ENCODE measurements around the gene ALG11. TPM values are rescaled to one million over a fixed set of nuclear protein-coding genes. Genes with fewer than 3 reads are reported as not detected.

The ALG11 gene
- total RNA-seq, 1 experiment from 2014 or later = 23.9 TPM

DNA sequence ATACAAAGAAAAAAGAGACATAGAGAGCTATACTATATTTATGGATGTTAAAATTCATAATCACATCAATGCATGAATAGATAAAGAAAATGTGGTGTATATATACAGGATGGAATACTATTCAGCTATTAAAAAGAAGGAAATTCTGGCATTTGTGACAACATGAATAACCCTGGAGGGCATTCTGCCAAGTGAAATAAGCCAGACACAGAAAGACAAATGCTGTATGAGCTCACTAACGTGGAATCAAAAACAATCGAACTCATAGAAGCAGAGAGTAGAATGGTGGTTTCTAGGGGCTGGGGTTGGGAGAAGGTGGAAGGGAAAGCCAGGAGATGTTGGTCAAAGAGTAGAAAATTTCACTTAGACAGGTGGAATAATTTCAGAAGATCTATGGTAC, 36.3 kb downstream of the ALG11 start:
- H3K27me3 ChIP-seq (ENCODE audit: control insufficient read depth, insufficient read depth, low read length) = no peaks in the 10 kb centered on the region
- H3K4me3 ChIP-seq (ENCODE audit: low read depth in 2 of 2, low read length in 2 of 2) = no peak overlapping the region
- no peak overlapping the region for H3K27ac ChIP-seq (ENCODE audit: low read length)
- no TSS peak for BruUV-seq (replicated peaks)
- DNase-seq (ENCODE audit: low read depth, low spot score) (no peak), ATAC-seq (no peak)
- CTCF ChIA-PET = no interaction called here
- POLR2A ChIA-PET = no interaction called here
- H3K4me1 ChIP-seq (ENCODE audit: control insufficient read depth, insufficient read depth, low read length) = no peaks in the 10 kb centered on the region
- in situ Hi-C loops (cut with HindIII; ENCODE audit: low pct_unique_long_range_greater_than_20kb, low sequenced_read_pairs) = no loop called here
- intact Hi-C loops (cut with micrococcal nuclease; ENCODE audit: unreplicated experiment) = no loop called here
- no peaks in the 10 kb centered on the region for H3K36me3 ChIP-seq (ENCODE audit: control insufficient read depth, insufficient read depth, low read length)
- no peaks in the 10 kb centered on the region for H3K9me3 ChIP-seq (ENCODE audit: control insufficient read depth, insufficient read depth, low read depth, low read length)
- TF ChIP-seq CTCF (IDR thresholded peaks at IDR 0.05) (no peak), SIN3A (IDR thresholded peaks at IDR 0.05; ENCODE audit: borderline replicate concordance, insufficient read depth, low read depth, low read length) (no peak), POLR2AphosphoS5 (IDR thresholded peaks at IDR 0.05; ENCODE audit: low read depth, low read length) (no peak), REST (IDR thresholded peaks at IDR 0.05; ENCODE audit: insufficient read depth in 1 of 2, low read depth in 2 of 2, low read length in 1 of 2) (no peak), TCF7L2 (IDR thresholded peaks at IDR 0.05; ENCODE audit: low read depth, low read length) (no peak)

DNA sequence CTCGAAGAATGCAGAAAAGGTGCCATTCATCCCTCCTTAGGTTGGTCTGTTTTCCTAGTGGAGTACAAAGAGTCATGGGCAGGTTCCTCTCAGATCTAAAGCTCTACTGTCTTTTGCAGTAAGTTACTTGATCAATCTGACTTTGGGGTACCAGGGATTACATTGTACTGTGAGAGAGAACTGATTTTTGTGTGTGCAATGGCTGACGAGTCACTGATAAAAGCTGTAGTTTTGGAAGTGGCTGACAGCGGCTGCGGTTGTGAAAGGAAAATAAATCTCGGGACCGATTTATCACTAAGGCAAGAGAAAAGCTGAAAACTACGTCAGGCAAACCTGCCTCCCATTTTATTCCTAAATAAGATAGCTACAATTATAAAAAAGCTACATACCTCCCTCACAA, 39.2 kb downstream of the ALG11 start:
- in situ Hi-C loops (cut with HindIII; ENCODE audit: low pct_unique_long_range_greater_than_20kb, low sequenced_read_pairs) = no loop called here
- no peak overlapping the region for H3K27ac ChIP-seq (ENCODE audit: low read length)
- no peak for TF ChIP-seq TCF7L2 (IDR thresholded peaks at IDR 0.05; ENCODE audit: low read depth, low read length)
- H3K9me3 ChIP-seq (ENCODE audit: control insufficient read depth, insufficient read depth, low read depth, low read length) = no peaks in the 10 kb centered on the region
- ATAC-seq (no peak), DNase-seq (ENCODE audit: low read depth, low spot score) (no peak)
- no peaks in the 10 kb centered on the region for H3K4me1 ChIP-seq (ENCODE audit: control insufficient read depth, insufficient read depth, low read length)
- intact Hi-C loops (cut with micrococcal nuclease; ENCODE audit: unreplicated experiment) = no loop called here
- BruUV-seq (replicated peaks) = no TSS peak
- no peaks in the 10 kb centered on the region for H3K36me3 ChIP-seq (ENCODE audit: control insufficient read depth, insufficient read depth, low read length)
- no peaks in the 10 kb centered on the region for H3K27me3 ChIP-seq (ENCODE audit: control insufficient read depth, insufficient read depth, low read length)
- CTCF ChIA-PET = interaction anchor here (0.6 kb wide), 1 partner anchor 8 kb away, joined by 5 read pairs; no protein-coding TSS in a partner anchor
- H3K4me3 ChIP-seq (ENCODE audit: low read depth in 2 of 2, low read length in 2 of 2) = no peak overlapping the region
- POLR2A ChIA-PET = no interaction called here

- intact Hi-C loops (cut with micrococcal nuclease; ENCODE audit: unreplicated experiment) = no loop called here
Measured at GRCh38 chr13:52053460-52053859, 41.3 kb downstream of the ALG11 start.

More at GRCh38 chr13:52053460-52053859, 41.3 kb downstream of the ALG11 start:
- no peak overlapping the region for H3K27ac ChIP-seq (ENCODE audit: low read length)
- TF ChIP-seq REST (IDR thresholded peaks at IDR 0.05; ENCODE audit: insufficient read depth in 1 of 2, low read depth in 2 of 2, low read length in 1 of 2) (no peak), CTCF (IDR thresholded peaks at IDR 0.05) (no peak), POLR2AphosphoS5 (IDR thresholded peaks at IDR 0.05; ENCODE audit: low read depth, low read length) (no peak), TCF7L2 (IDR thresholded peaks at IDR 0.05; ENCODE audit: low read depth, low read length) (no peak), SIN3A (IDR thresholded peaks at IDR 0.05; ENCODE audit: borderline replicate concordance, insufficient read depth, low read depth, low read length) (no peak)
- H3K36me3 ChIP-seq (ENCODE audit: control insufficient read depth, insufficient read depth, low read length) = no peaks in the 10 kb centered on the region
- H3K4me1 ChIP-seq (ENCODE audit: control insufficient read depth, insufficient read depth, low read length) = no peaks in the 10 kb centered on the region
- ATAC-seq (no peak), DNase-seq (ENCODE audit: low read depth, low spot score) (no peak)
- no peaks in the 10 kb centered on the region for H3K9me3 ChIP-seq (ENCODE audit: control insufficient read depth, insufficient read depth, low read depth, low read length)
- ChIA-PET POLR2A (no interaction called here), CTCF (no interaction called here)
- no peak overlapping the region for H3K4me3 ChIP-seq (ENCODE audit: low read depth in 2 of 2, low read length in 2 of 2)
- BruUV-seq (replicated peaks) = no TSS peak
- H3K27me3 ChIP-seq (ENCODE audit: control insufficient read depth, insufficient read depth, low read length) = no peaks in the 10 kb centered on the region
- in situ Hi-C loops (cut with HindIII; ENCODE audit: low pct_unique_long_range_greater_than_20kb, low sequenced_read_pairs) = no loop called here

All from Panc1 (cell line).